ENCODE results near the gene ROPN1.

DNA sequence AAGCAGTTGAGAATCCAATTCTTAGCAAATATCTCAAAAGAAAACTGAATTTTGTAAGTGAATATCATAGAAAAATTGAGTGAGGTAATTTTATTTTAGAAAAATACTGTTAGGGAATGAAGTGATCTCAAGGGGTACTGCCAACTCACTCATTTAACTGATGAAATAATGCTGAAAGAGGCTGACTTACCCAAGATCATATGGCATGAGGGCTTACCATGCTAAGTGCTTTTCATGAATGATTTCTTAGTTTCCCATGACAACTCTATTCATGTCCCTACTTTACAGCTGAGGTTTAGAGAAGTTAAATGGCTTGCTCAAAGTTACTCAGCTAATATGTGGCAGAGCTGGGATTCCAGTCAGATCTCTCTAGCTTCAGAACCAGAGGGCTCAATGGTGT is 61.5 kb downstream of the ROPN1 start:
- TF ChIP-seq POLR2AphosphoS5 (IDR thresholded peaks at IDR 0.05; ENCODE audit: low read depth) (no peak), EZH2 (IDR thresholded peaks at IDR 0.05; ENCODE audit: low read depth, unreplicated experiment) (no peak), CREB1 (CRISPR knock-in tag; IDR thresholded peaks at IDR 0.05; ENCODE audit: low read depth) (no peak), JUNB (IDR thresholded peaks at IDR 0.05; ENCODE audit: unreplicated experiment) (no peak), ZNF331 (CRISPR knock-in tag; IDR thresholded peaks at IDR 0.05; ENCODE audit: low read depth) (no peak)
- TF ChIP-seq, protein P1, sequence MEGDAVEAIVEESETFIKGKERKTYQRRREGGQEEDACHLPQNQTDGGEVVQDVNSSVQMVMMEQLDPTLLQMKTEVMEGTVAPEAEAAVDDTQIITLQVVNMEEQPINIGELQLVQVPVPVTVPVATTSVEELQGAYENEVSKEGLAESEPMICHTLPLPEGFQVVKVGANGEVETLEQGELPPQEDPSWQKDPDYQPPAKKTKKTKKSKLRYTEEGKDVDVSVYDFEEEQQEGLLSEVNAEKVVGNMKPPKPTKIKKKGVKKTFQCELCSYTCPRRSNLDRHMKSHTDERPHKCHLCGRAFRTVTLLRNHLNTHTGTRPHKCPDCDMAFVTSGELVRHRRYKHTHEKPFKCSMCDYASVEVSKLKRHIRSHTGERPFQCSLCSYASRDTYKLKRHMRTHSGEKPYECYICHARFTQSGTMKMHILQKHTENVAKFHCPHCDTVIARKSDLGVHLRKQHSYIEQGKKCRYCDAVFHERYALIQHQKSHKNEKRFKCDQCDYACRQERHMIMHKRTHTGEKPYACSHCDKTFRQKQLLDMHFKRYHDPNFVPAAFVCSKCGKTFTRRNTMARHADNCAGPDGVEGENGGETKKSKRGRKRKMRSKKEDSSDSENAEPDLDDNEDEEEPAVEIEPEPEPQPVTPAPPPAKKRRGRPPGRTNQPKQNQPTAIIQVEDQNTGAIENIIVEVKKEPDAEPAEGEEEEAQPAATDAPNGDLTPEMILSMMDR (conservative IDR thresholded peaks at IDR 0.05; ENCODE audit: low read depth in 2 of 2) = no peak
- TF ChIP-seq, protein P2, sequence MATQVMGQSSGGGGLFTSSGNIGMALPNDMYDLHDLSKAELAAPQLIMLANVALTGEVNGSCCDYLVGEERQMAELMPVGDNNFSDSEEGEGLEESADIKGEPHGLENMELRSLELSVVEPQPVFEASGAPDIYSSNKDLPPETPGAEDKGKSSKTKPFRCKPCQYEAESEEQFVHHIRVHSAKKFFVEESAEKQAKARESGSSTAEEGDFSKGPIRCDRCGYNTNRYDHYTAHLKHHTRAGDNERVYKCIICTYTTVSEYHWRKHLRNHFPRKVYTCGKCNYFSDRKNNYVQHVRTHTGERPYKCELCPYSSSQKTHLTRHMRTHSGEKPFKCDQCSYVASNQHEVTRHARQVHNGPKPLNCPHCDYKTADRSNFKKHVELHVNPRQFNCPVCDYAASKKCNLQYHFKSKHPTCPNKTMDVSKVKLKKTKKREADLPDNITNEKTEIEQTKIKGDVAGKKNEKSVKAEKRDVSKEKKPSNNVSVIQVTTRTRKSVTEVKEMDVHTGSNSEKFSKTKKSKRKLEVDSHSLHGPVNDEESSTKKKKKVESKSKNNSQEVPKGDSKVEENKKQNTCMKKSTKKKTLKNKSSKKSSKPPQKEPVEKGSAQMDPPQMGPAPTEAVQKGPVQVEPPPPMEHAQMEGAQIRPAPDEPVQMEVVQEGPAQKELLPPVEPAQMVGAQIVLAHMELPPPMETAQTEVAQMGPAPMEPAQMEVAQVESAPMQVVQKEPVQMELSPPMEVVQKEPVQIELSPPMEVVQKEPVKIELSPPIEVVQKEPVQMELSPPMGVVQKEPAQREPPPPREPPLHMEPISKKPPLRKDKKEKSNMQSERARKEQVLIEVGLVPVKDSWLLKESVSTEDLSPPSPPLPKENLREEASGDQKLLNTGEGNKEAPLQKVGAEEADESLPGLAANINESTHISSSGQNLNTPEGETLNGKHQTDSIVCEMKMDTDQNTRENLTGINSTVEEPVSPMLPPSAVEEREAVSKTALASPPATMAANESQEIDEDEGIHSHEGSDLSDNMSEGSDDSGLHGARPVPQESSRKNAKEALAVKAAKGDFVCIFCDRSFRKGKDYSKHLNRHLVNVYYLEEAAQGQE (IDR thresholded peaks at IDR 0.05; ENCODE audit: unreplicated experiment) = no peak
- TF ChIP-seq, protein P3, sequence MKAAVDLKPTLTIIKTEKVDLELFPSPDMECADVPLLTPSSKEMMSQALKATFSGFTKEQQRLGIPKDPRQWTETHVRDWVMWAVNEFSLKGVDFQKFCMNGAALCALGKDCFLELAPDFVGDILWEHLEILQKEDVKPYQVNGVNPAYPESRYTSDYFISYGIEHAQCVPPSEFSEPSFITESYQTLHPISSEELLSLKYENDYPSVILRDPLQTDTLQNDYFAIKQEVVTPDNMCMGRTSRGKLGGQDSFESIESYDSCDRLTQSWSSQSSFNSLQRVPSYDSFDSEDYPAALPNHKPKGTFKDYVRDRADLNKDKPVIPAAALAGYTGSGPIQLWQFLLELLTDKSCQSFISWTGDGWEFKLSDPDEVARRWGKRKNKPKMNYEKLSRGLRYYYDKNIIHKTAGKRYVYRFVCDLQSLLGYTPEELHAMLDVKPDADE (IDR thresholded peaks at IDR 0.05) = no peak

Measured in GM23338 (cell line).